Smooth muscle cell (in vitro differentiated cells): ENCODE measurements around the gene NDUFS5. TPM values are rescaled to one million over a fixed set of nuclear protein-coding genes. Genes with fewer than 3 reads are reported as not detected.
A peak's percentile ranks its signal among the peaks of the same experiment; 100 is the strongest.

Source experiments
- DNase-seq: peaks from one replicate; lab custom pipeline; 2025; ENCODE audit not compliant: unreplicated experiment; lab: John Stamatoyannopoulos, UW
- H2AFZ ChIP-seq: fragments of 200-600 bp; sonication (generic); 2 replicates; pipeline ENCODE4 v1.6.0; 2016; ENCODE audit warnings: antibody characterized with exemption, low read depth, mild to moderate bottlenecking
- H3F3A ChIP-seq: fragments of 200-600 bp; sonication (generic); 2 replicates; pipeline ENCODE4 v1.6.0; 2017; ENCODE audit warnings: antibody characterized with exemption, low read depth
- H3K27ac ChIP-seq: fragments of 200-600 bp; sonication (generic); 2 replicates; pipeline ENCODE4 v1.5.1; 2016; ENCODE audit warnings: low read depth, mild to moderate bottlenecking
- H3K27me3 ChIP-seq: fragments of 200-600 bp; sonication (generic); 2 replicates; pipeline ENCODE4 v1.6.1; 2016; ENCODE audit warnings: low read depth, mild to moderate bottlenecking
- H3K36me3 ChIP-seq: fragments of 200-600 bp; sonication (generic); 2 replicates; pipeline ENCODE4 v1.5.1; 2016; ENCODE audit warnings: low read depth
- H3K4me1 ChIP-seq: fragments of 200-600 bp; sonication (generic); 2 replicates; pipeline ENCODE4 v1.5.1; 2016; ENCODE audit warnings: low read depth
- H3K4me2 ChIP-seq: fragments of 200-600 bp; sonication (generic); 2 replicates; pipeline ENCODE4 v1.6.0; 2016; ENCODE audit warnings: mild to moderate bottlenecking
- H3K4me3 ChIP-seq: fragments of 200-600 bp; sonication (generic); 2 replicates; pipeline ENCODE4 v1.5.1; 2016; ENCODE audit warnings: mild to moderate bottlenecking
- H3K79me2 ChIP-seq: fragments of 200-600 bp; sonication (generic); 2 replicates; pipeline ENCODE4 v1.6.0; 2016; ENCODE audit warnings: low read depth, mild to moderate bottlenecking
- H3K9ac ChIP-seq: fragments of 200-600 bp; sonication (generic); 2 replicates; pipeline ENCODE4 v1.6.0; 2016; ENCODE audit warnings: low read depth
- H3K9me3 ChIP-seq: fragments of 200-600 bp; sonication (generic); replicated peaks from 2 replicates; pipeline ENCODE4 v1.5.1; 2016; ENCODE audit warnings: low read depth
- H4K20me1 ChIP-seq: fragments of 200-600 bp; sonication (generic); 2 replicates; pipeline ENCODE4 v1.6.0; 2016; ENCODE audit warnings: low read depth
- WGBS: methylation state at CpG from one replicate; pipeline ENCODE4 v1.1.7; 2016; ENCODE audit warnings: low lambda C conversion rate; 5-methylcytosine and 5-hydroxymethylcytosine counted together
- polyA plus RNA-seq: library from polyadenylated mRNA; unstranded; fragments of >200 nt; fragmentation: Nextera tagmentation; extraction: Ambion mirVana; gene quantifications from 2 replicates; pipeline ENCODE4 v1.2.1, GENCODE V29; 2016
- total RNA-seq: library from RNA; depleted of rRNA; stranded (reverse); fragments of >200 nt; gene quantifications from 2 replicates; pipeline ENCODE4 v1.2.3, GENCODE V29; 2014
- TF ChIP-seq, protein P1 (sequence below): fragments of 200-600 bp; sonication (generic); IDR thresholded peaks from 2 replicates; pipeline ENCODE4 v1.5.1; 2017; ENCODE audit warnings: borderline replicate concordance, mild to moderate bottlenecking, antibody characterized with exemption; ENCODE audit not compliant: insufficient read depth, poor library complexity, severe bottlenecking

The NDUFS5 gene
- total and polyA plus RNA-seq, 2 experiments from 2014 or later, result 831 to 884 TPM

DNA sequence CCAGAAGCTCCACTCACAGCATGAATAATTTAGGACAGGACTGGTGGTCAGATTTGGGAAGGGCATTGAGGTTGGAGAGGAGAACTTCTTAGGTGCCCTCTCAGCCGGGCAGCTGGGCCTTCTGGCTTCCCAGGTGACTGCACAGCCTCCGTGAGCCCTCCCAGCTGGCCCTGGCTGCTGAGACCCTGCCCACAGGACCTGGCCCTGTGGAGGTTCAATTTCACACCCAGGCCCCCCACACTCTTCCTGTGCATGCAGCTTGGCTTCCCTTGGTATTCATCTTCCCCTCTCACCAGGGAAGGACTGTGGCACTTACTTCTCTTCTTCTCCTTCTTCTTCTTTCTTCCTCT lies 50.6 kb downstream of the NDUFS5 start:
- TF ChIP-seq, protein P1, sequence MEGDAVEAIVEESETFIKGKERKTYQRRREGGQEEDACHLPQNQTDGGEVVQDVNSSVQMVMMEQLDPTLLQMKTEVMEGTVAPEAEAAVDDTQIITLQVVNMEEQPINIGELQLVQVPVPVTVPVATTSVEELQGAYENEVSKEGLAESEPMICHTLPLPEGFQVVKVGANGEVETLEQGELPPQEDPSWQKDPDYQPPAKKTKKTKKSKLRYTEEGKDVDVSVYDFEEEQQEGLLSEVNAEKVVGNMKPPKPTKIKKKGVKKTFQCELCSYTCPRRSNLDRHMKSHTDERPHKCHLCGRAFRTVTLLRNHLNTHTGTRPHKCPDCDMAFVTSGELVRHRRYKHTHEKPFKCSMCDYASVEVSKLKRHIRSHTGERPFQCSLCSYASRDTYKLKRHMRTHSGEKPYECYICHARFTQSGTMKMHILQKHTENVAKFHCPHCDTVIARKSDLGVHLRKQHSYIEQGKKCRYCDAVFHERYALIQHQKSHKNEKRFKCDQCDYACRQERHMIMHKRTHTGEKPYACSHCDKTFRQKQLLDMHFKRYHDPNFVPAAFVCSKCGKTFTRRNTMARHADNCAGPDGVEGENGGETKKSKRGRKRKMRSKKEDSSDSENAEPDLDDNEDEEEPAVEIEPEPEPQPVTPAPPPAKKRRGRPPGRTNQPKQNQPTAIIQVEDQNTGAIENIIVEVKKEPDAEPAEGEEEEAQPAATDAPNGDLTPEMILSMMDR, result no peak
- H3K9me3 ChIP-seq, result no peaks in the 10 kb centered on the region
- no peak overlapping the region for H3K27ac ChIP-seq
- H3K79me2 ChIP-seq, result no peaks in the 10 kb centered on the region
- no peak overlapping the region for H2AFZ ChIP-seq
- H3K4me1 ChIP-seq, result no peaks in the 10 kb centered on the region
- no peaks in the 10 kb centered on the region for H3K36me3 ChIP-seq
- H3K9ac ChIP-seq, result no peak overlapping the region
- no peak for DNase-seq
- no peak overlapping the region for H3K4me3 ChIP-seq
- no peaks in the 10 kb centered on the region for H4K20me1 ChIP-seq
- no peaks in the 10 kb centered on the region for H3F3A ChIP-seq
- 100% methylated on average over 2 of the region's 2 CpGs for WGBS
- H3K4me2 ChIP-seq, result no peak overlapping the region
- H3K27me3 ChIP-seq, result peaks cover 15% of the 10 kb centered on the region

DNA sequence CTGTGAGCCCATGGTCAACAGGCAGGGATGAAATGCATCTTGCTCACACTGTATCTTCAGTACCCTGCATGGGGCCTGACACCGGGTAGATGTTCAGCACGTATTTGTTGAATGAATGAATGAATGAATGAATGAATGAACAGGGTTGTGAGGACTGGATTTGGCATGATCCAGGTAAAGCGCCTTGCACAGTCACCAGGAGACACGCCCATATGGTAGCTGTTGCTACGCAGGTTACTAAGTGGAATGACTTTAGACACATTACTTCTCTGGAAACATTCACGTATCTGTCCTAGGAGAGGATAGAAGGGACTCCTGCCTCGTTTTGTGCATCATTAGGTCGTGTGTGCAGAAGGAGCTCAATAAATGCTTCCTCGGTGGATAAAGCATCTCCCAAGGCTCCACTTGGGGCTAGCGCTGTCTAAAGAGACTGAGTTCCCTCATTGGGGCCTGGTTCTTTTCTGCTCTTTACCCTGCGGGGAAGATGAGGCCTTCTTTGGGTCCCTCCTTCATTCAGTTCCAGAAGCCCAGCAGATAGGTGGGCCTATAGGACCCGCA lies 54.2 kb downstream of the NDUFS5 start:
- no peaks in the 10 kb centered on the region for H3F3A ChIP-seq
- H3K9me3 ChIP-seq, result no peaks in the 10 kb centered on the region
- no peaks in the 10 kb centered on the region for H4K20me1 ChIP-seq
- H3K27ac ChIP-seq, result no peak overlapping the region
- H3K4me1 ChIP-seq, result peaks cover 5% of the 10 kb centered on the region
- peak overlapping the region; percentile 50 for H2AFZ ChIP-seq
- peak overlapping the region; percentile 97 for H3K4me2 ChIP-seq
- TF ChIP-seq, protein P1, result no peak
- peaks cover 50% of the 10 kb centered on the region for H3K27me3 ChIP-seq
- no peak overlapping the region for H3K9ac ChIP-seq
- WGBS, result 76% methylated on average over 12 of the region's 12 CpGs
- H3K79me2 ChIP-seq, result no peaks in the 10 kb centered on the region
- DNase-seq, result no peak
- no peaks in the 10 kb centered on the region for H3K36me3 ChIP-seq
- H3K4me3 ChIP-seq, result peak overlapping the region; percentile 61

DNA sequence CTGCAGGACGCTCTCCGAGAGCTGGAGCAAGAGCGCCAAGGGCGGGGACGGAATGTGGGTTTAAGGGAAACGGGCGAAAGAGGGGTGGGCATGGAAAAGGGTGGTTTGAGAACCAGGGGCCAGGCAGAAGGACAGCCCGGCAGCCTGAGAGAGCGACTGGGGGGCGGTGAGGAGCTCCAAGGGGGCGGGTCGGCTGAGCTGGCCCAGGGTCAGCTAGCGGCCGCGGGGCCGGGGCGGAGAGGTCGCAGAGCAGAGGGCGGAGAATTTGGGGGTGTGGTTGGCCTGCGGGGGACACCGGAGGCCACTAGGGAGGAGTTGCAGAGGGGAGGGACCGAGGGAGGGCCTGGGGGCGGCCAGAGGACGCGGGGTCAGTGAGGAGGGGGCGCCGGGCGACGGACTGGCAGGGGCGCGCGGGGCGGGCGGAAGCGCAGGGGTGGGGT lies 54.7 kb downstream of the NDUFS5 start:
- Histone ChIP-seq H3F3A (no peaks in the 10 kb centered on the region), H3K27me3 (peaks cover 51% of the 10 kb centered on the region), H3K36me3 (no peaks in the 10 kb centered on the region), H3K4me3 (peak overlapping the region; percentile 61), H3K9ac (no peak overlapping the region), H2AFZ (peak overlapping the region; percentile 50), H3K4me2 (peak overlapping the region; percentile 97), H3K4me1 (peaks cover 5% of the 10 kb centered on the region), H4K20me1 (no peaks in the 10 kb centered on the region), H3K9me3 (no peaks in the 10 kb centered on the region), H3K27ac (no peak overlapping the region), H3K79me2 (no peaks in the 10 kb centered on the region)
- WGBS, result 21% methylated on average over 13 of the region's 35 CpGs
- no peak for DNase-seq
- TF ChIP-seq, protein P1, result no peak
